ENCODE results near the gene LSM10.

LSM10 gene

DNA sequence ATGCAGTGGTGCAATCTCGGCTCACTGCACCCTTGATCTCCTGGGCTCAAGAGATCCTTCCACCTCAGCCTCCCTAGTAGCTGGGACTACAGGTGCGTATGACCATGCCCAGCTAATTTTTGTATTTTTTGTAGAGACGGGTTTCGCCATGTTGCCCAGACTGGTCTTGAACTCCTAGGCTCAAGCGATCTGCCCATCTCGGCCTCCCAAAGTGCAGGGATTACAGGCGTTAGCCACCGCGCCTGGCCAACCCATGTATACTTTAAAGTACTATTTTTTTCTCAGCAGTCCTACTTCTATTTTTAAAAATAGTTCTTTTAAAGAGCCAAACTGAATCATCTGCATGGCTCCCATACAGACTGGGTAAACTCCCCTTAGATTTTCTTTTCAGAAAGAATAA, 15.5 kb downstream of the LSM10 start:
- DNase-seq, result no peak

DNA sequence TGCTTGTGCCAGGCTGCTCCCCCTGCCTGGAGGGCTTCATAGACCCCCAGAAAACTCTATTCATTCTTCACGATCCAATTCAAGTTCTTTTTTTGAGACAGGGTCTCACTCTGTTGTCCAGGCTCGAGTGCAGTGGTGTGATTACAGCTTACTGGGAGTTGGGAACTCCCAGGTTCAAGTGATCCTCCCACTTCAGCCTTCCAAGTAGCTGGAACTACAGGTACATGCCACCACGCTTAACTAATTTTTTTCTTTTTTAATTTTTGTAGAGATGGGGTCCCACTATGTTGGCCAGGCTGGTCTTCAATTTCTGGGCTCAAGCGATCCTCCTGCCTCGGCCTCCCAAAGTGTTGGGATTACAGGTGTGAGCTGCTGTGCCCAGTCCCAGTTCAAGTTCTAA, 16.3 kb downstream of the LSM10 start:
- no peak for DNase-seq

DNA sequence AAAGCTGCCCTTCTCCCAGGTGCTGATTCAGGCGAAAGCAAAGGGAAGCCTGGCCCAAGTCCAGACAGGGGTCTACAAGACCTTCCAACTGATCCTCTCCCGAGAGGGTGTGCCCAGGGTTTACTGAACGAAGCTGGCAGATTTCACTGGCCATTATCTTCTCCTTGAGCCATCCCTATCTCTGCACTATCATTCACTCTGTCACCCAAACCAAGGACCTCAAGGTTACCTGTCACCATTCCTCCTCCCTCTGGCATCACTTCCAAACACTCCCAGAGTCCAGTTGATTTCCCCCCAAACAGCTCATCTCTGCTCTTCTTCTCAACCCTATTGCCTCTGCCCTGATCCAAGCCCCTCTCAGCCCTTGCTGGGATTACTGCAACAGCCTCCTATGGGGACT, 16.9 kb downstream of the LSM10 start:
- DNase-seq, result no peak

DNA sequence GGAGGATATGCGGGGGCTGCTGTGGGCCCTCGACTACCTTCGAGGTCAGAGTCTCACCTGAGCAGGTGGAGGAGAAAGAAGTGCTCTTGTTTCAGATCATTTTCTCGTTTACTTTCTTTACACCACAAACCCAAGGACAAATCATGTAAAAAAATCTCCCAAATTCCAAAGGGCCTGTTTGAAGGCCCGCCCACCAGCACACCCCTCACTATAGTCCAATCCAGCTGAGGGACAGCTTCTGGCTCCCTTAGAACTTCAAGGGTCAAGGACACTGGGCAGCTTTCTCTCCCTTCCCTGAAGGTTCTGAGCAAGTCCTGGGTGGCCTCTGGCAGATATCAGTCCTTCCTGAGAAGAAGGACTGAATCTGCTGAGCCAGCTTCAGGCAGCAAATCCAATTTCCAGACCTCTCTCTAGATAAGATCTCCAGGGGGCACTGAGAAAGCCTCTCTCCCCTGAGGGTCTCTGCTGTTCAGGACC, 17.5 kb downstream of the LSM10 start:
- DNase-seq, result no peak

DNA sequence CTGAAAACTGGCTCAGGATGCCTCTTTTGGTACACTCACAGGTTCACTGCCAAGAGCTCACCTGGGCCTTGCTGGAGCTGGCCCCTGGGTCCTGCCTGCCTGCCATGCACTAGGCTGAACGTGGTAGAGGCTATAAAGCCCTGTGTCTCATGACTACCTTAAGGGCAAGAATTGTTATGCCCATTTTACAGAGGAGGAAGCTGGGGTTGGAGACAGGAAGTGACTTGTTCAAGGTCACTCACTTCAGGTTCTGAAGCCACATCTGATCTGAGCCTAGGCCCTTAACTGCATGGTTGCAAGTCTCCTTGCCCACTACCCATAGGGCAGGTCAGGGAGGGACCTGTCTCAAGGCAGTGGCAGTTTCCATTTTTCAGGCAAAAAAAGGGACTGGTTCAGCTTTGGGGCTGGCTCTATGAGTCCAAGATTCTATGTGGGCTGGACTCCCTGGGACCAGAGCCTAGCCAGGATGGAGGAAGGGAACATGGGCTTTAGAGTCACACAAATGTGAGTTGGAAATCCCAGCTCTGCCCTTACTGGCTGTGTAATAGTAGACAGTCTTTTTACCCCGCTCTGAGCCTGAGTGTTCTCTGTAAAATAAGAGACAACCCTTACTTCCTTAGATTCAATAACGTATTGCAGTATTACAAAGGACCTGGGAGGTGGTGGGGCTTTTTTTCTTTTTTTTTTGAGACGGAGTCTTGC, 19.8 kb downstream of the LSM10 start:
- no peak for DNase-seq

DNA sequence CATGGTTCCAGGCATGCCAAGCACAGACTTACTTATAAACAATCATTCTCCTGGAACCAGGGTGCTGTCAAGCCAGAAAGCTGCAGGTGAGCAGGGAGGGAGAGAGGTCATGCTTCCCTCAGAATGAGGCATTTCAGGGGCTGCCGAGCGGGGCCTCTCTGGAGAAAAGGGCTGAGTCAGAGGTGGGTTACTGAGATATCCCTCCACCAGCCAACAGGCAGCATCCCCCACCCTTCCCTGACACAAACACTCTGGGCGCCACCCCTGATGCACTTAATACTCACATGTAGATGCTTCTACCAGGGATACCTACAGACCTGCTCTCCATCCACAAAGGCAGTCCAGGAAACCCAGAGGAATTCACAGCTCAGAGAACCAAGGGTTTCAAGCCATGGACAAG, 25.1 kb downstream of the LSM10 start:
- DNase-seq, result no peak

DNA sequence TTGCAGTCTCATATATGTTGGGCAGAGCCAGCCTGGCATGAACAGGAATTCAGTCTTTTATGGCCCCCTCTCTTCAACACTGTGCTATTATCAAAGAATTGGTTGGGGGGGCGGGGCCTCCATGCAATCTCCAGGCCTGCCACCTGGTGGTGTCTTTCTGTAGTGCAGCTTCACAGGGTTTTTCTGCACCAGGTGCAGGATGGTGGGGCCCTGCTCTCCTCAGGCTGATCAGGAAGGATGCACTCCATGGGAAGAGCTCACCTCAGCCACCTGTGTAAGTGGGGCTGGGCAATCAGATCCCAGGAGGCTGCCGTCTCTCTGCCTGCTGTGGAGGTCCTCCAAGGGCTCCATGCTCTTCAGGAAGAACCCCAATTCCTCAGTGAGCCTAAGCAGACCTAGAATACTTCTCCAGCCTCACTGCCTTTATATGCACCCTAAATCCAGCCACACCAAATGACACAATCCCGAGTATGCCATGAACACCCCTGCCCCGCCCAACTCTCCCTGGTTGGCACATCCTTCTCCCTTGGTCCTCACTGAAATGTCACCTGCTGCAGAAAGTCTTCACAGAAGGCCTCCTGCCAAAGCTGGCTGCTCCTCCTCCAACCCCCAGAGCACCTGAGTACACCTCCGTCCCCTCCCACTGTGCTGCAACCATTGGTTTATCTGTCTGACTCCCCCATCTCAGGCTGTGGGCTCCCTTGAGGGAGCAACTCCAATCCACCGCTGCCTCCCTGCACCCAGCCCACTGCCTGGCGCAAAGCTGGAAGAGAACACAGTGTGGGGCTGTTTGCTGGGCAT, 28.4 kb downstream of the LSM10 start:
- peak; percentile 75 for DNase-seq

DNA sequence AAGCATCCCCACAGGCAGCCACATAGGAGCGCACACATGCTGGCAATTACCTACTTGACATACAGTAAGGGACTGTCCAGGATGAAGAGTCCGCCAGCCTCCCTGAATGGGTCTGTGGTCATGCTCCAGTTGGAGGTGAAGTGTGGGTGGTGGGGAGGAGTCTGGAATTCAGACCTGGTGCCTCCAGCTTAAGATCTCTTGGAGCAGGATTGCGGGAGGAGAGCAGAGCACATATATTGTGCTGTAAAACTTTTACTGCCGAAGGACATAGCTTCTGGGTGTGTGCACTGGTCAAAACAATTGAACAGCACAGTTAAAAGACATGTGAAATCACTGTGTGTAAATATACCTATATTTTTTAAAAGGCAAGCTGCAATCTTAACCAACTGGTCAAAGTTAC, 29.9 kb downstream of the LSM10 start:
- no peak for DNase-seq

DNA sequence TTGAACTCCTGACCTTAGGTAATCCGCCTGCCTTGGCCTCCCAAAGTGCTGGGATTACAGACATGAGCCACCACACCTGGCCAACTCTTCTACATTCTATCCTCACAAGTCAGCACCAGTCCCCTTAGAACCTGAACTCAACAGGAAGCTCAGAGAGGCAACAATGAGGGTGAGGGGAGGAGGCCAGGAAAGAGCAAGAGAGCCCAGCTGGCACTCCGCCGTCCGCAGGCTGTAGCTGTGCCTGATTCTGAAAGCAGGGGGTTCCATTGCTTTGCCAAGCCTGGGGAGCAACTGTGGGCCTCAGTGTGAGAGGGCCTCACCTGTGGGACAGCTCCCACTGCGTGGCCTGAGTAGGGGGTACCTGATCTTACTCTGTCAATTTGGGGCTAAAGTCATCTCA, 30.6 kb downstream of the LSM10 start:
- DNase-seq, result no peak

DNA sequence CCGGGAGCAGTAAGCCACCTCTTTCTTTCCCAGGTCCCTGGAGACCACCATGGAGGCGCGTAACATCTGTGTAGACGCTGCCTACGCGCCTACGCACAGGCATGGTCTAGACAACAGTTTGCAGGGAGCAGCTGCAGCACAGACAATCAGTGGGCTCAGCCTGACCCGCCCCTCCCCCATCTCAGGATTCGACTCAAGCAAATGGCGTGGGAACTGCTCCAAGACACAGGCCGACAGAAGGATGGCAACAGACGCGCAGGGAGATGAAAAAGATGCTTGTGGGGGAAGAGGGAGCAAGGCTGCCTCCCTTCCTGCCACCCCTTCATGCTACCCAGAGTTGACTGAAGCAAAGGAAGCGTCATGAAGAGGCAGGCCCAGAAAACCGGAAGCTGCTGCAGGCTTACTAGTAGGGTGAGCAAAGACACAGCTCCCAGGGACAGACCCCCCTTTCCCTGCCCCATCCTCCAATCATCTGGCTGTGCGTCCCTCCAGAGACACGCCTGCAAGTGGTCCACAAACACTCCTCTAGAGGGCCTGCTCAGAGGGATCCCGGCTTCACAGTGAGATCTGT, 31.5 kb downstream of the LSM10 start:
- no peak for DNase-seq

DNA sequence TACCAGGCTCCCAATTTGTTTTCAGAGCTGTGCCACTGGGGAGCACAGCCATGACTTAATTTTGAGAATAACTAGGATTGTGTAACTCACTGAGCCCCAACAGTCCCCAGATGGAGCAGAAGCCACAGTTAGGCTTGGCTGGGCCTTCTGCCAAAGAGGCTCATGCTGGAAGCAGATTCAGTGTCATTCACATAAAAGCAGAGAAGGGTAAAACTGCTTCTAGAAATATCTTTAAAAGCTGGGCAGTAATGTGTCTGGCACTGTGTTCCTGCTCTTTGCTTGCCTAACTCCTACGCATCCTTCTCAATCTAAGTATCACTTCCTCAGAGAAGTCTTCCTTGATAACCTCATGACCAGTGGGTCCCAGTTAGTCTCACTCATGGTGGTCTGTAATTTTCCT, 32.3 kb downstream of the LSM10 start:
- no peak for DNase-seq

DNA sequence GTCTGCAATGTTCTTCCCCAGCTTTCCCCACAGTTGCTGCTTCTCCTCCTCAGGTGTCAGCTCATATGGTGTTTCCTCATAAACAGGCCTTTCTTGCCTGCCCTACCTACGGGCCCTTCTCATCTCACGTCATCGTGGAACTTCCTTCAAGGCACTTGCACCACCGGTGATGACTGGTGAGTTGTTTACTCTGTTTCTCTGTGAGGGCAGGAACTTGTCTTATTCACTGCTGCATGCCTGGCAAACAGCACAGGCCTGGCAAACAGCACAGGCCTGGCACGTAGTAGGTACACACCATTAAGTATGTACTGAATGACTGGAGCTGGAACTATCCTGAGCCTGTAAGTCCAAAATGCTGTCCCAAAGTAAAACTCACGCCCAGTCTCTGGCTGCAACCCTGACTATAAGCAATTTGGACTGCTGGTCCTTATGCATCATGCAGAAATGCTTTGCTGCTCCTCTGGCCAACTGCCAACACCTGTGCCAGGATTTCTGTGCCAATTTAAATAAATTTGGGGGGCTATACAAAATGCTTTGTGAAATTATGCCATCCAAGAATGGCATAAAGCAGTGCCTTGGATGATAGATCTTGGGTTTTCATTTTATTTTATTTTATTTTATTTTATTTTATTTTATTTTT, 37.7 kb downstream of the LSM10 start:
- DNase-seq, result no peak

DNA sequence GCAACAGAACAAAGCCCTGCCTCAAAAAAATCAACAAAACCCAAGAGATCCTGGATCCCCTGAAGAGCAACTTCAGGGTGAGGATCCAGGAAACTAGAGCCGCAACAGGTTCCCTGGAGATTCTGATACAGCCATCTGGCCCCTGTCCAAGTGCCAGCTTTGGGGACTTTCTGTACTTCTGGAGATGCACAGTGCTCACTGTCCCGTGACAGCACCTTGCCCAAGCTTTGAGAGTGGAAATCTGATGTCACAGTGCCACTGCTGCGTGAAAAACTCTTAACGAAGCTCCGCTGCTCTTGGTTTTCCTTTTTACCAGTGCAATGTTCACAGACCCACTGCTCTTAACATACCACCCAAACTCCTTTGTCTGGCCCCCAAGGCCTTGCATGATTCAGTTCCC, 38.3 kb downstream of the LSM10 start:
- DNase-seq, result no peak

DNA sequence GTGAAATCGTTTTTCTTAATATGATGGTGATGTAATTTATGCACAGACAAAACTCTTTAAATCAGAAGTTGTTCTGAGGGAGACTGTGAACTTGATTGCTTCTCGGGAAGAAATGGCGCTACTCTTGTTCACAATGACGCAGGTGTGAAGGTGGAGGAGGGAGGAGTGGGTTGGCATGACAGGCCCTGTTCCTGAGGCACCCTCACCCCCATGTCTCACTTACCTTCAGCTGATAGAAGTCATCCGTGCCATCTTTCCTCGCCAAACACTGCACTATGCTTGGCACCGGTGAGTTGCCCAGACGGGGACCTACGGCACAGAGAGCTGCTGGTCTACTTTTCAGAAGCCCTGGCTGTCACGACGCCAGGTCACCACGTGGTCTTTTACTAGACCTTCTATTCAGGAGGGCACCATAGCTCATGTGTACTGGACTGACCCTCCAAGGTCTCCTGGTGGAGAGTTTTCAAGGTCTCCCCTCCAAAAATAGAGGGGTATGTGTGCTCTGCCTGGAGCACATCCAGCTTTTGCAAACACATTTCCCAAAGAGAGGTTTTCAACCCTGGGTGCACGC, 39.1 kb downstream of the LSM10 start:
- no peak for DNase-seq

DNA sequence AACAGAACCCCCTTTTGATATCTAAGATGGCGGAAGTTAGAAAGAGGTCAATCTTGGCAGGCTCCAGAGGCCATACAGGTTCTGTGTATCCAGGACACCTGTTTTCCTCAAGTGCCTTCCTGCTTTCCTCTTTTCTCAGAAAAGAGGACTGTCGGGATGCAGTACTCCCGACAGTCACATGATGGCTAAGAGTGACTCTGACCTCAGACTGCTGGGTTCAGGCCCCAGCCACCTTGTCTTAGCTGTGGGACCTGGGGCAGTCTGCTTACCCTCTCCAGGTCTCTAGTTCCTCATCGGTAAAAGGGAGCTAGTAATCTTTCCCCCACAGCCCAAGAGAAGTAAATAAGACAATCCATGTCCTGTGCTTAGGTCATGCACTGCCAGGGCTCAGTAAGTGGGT, 41.9 kb downstream of the LSM10 start:
- no peak for DNase-seq

DNA sequence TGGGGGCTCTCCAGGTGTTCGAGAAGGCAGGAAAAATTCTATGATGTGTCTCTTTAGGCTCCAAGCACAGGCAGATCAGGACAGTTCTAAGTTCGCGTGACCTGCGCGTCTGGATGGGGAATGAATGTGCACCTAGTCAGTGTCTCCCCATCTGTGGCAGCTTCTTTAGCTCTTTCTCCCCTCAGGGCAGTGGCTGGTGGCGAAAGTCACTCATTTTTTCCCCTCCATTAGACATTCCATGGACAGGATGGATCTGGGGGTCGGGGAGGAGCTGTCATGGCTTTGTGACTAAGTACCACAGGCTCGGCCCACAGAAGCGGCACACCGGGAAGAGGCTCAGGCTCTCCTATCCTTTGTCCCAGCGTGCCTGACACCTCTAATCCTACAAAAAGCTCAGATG, 43.2 kb downstream of the LSM10 start:
- DNase-seq, result no peak

DNA sequence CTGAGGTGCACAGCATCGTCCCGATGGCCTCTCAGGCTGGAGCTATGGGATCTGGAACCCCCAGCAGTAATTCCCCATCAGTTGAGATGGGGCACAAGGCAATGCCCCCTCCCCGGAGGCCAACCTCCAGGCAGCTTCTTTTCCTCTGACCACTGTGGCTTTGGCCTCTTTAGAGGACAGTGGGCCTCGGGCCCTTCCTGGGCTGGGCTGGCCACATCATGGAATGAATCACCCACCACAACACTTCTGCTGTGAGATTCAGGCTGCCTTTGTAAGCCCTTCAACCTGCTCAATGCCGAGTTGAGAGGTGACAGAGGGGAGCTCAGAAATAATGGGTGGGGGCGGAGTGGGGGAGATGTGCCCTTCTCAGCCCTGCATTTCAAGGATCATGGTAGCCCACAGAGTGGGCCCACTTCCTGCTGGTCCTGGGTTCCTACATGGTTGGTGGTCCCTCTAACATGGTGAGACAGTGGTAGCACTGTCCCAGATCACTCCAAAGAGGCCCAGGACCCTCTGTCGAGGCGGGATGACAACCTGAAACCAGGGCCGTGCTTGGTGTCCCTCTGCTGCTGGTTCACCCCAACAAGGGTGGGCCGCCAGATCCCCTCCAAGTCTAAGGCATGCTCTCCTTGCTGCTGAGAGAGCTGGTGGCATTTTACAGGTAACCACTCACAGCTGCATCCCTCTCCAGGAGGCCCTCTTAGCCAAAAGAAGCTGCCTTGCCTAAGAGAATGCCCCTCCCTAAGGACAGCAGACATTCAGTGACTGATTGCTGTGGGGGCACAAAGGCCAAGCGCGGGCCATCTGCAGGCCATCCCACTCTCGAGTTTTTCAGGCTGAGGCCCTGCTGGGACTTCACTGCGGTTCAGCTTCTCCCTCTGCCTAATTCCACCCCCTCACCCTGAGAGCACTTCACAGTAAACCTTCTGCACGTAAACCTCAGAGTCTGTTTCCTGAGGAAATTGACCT, 44.5 kb downstream of the LSM10 start:
- no peak for DNase-seq

DNA sequence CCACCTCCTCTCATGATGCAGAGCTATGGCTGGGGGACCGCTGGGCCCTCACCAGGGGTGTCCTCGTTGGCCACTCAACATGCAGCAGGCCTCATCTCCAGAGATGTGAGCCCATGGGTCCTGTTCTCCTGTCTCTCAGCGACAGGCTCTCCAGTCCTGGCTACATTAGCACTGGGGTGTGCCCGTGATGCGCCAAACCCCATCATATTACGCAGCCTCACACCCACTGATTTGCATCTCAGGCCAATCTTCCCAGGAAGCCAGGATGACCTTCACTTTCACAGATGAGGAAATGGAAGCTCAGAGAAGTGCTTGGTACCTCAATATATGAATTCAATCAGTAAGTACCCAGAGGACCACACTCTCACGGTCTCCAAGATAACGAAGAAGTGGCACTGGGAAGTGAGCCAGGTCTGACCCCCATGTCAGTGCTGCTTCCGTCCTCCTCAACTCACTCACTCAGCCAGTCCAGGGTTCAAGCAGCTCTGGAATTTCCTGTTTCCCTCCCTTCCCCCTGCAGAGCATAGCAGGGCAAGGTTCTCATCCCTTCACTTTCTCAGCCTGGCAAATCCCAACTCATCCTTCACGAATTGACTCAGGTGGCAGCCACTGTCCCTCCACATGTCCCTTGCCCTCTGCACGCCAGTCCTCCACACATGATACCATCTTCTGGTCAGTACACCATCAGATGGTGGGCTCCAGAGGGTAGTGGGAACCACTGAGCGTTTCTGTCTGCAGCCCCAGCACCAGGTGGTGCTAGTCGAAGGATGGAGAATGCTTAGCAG, 45.4 kb downstream of the LSM10 start:
- DNase-seq, result no peak

DNA sequence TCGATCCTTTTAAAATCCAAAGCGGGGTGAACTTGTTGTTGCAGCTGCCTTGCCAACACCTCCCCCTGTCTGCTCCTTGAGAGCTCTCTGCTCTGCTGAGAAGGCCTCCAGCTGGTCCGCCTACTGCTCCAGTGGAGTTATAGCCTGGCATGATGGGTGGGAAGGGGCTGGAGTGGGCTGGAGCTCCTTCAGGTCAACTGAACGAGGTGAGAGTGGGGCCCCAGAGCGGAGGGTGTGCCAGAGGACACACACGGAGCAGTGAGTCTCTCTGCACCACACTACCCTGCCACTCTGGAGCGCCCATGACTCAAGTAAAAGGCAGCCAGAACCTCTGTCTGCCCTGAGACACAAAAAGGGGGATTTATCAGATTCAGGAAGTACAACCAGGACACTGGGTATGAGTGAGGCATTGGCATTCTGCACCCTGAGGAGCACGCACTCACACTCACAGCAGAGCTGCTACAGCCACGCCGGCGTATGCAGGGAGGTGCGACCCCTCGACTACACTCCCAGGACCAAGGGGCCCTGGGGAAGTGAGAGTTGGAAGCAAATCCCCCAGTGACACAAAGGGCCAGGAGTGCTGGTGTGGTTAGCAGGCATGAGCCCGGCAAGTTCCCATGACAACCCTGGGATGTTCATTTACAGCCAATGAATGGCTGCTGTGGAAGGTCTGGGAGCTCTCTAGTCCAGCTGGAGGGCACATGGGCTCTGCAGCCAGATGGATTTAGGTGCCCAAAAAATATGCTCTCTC, 46.3 kb downstream of the LSM10 start:
- no peak for DNase-seq

DNA sequence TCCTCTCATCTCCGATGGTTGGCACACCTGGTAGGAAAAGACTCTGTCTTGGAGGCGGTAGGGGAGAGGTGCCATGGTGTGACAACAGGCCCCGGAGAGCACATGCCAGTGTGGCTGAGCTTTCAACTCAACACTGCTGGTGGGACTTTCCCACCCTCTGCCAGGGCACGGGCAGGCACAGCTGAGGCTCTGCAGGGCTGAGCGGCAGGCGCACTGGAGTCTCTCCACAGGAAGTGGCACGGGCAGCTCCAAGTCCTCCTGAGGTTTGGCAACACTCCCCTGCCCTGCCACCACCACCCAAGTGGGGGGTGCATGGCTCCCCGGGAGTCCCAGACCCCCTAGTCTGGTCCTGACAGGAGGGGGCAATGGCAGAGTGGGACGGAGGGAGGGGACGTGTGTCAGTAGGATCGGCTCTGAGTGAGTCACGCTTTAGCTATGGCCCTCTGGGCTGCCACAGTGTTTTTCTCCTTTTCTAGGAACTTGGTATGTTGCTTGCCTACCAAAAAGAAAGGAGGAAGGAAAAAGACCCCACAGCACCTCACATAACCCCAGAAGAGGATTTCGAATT, 47.0 kb downstream of the LSM10 start:
- DNase-seq, result no peak

All from NCI-H526 treated with DMSO at 0.1 percent for 48 hours (cell line).